Liver (tissue), 3 donors: ENCODE measurements around the gene IL12RB2.

ENCODE experiments used
- CTCF ChIP-seq: fragments of 150-350 bp; IDR thresholded peaks from 2 replicates; pipeline ENCODE4 v1.5.1; 2017; ENCODE audit warnings: improper control_type of control experiment, low read depth, low read length; ENCODE audit not compliant: missing input control
- JUND ChIP-seq, 2 donors: IDR thresholded peaks; 2 replicates each; pipeline ENCODE4 v1.6.1; 2016; ENCODE audit warnings: antibody characterized with exemption in 2 of 2
- donor health status: healthy.
- donor health status: healthy.

- no peak for TF ChIP-seq CTCF
- TF ChIP-seq JUND (IDR thresholded peaks at IDR 0.05), result no peak
Measured at GRCh38 chr1:67361641-67362040, 54.0 kb downstream of the IL12RB2 start.
